Measurements from ENCODE around the gene C3orf22.

GRCh38 chr3:126582311-126582710 lies 23.6 kb upstream of the C3orf22 start:
- TF ChIP-seq PRDM1 (tag by site-specific recombination; IDR thresholded peaks at IDR 0.05) (no peak), ZNF624 (tag by site-specific recombination; IDR thresholded peaks at IDR 0.05) (no peak), ZNF426 (tag by site-specific recombination; IDR thresholded peaks at IDR 0.05) (no peak), HOXA7 (CRISPR knock-in tag; IDR thresholded peaks at IDR 0.05; ENCODE audit: borderline replicate concordance) (no peak), ZNF510 (tag by site-specific recombination; IDR thresholded peaks at IDR 0.05; ENCODE audit: insufficient replicate concordance) (no peak), YY1 (tag by site-specific recombination; IDR thresholded peaks at IDR 0.05) (no peak), ZNF24 (tag by site-specific recombination; IDR thresholded peaks at IDR 0.05) (no peak), YY2 (tag by site-specific recombination; IDR thresholded peaks at IDR 0.05) (no peak), REST (tag by site-specific recombination; IDR thresholded peaks at IDR 0.05) (no peak)
- TF ChIP-seq, protein P1, sequence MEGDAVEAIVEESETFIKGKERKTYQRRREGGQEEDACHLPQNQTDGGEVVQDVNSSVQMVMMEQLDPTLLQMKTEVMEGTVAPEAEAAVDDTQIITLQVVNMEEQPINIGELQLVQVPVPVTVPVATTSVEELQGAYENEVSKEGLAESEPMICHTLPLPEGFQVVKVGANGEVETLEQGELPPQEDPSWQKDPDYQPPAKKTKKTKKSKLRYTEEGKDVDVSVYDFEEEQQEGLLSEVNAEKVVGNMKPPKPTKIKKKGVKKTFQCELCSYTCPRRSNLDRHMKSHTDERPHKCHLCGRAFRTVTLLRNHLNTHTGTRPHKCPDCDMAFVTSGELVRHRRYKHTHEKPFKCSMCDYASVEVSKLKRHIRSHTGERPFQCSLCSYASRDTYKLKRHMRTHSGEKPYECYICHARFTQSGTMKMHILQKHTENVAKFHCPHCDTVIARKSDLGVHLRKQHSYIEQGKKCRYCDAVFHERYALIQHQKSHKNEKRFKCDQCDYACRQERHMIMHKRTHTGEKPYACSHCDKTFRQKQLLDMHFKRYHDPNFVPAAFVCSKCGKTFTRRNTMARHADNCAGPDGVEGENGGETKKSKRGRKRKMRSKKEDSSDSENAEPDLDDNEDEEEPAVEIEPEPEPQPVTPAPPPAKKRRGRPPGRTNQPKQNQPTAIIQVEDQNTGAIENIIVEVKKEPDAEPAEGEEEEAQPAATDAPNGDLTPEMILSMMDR (tag by site-specific recombination; IDR thresholded peaks at IDR 0.05): no peak
- TF ChIP-seq, protein P2, sequence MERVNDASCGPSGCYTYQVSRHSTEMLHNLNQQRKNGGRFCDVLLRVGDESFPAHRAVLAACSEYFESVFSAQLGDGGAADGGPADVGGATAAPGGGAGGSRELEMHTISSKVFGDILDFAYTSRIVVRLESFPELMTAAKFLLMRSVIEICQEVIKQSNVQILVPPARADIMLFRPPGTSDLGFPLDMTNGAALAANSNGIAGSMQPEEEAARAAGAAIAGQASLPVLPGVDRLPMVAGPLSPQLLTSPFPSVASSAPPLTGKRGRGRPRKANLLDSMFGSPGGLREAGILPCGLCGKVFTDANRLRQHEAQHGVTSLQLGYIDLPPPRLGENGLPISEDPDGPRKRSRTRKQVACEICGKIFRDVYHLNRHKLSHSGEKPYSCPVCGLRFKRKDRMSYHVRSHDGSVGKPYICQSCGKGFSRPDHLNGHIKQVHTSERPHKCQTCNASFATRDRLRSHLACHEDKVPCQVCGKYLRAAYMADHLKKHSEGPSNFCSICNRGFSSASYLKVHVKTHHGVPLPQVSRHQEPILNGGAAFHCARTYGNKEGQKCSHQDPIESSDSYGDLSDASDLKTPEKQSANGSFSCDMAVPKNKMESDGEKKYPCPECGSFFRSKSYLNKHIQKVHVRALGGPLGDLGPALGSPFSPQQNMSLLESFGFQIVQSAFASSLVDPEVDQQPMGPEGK (tag by site-specific recombination; IDR thresholded peaks at IDR 0.05): no peak
